Stimulated activated CD8-positive, alpha-beta memory T cell treated with anti-CD3 and anti-CD28 coated beads, Interleukin-15, amount 100 ng/mL, for 24 hours (primary cell): Measurements from ENCODE around the gene ATRIP.
A peak's percentile ranks its signal among the peaks of the same experiment; 100 is the strongest.
"Not testable (repeated sequence)": the region's sequence is repeated elsewhere in the genome, so short reads cannot be mapped to it uniquely, and the experiment has no call there.

Experiments used
- DNase-seq: peaks from one replicate; pipeline ENCODE4 v3.0.0-alpha.2; 2020; ENCODE audit warnings: low read depth

ATRIP gene

DNA sequence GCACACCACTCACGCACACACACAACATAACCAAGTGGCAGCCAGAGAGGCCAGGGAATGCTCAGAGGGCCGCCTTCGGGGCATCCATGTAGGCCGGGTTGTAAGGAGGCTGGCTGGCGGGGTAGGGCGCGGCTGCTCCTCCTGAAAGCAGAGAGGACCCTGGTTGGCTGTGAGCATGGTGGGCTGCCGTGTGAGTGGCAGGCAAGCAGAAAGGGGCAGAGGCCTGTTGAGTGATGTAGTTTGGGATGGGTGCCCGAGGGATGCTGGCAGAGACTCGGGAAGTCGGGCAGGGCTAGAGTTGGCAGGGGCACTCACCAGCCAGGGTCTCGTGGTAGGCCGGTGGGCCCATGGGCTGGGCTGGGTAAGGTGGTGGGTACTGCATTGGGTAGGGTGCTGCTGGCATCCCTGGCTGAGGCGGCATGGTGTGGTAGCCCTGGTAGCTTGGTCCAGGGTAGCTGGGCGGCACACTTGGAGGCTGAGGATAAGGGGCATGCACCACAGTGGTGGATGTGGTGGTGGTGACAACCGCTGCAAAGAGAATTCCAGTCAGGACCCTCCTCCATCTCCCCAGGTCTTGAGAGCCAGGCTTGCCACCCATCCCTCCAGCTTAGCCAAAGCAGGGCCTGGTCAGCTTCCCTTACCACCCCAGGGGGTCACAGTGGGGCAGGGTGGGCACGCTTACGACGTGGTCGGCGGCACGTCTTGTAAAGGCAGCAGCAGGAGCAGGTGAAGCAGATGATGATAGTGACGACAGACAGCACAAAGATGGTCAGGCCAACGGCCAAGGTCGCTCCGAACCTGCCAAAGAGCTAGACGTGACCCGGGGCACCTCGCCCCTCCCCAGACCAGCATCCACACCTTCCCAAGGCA is 22.7 kb downstream of the ATRIP start:
- DNase-seq: no peak

DNA sequence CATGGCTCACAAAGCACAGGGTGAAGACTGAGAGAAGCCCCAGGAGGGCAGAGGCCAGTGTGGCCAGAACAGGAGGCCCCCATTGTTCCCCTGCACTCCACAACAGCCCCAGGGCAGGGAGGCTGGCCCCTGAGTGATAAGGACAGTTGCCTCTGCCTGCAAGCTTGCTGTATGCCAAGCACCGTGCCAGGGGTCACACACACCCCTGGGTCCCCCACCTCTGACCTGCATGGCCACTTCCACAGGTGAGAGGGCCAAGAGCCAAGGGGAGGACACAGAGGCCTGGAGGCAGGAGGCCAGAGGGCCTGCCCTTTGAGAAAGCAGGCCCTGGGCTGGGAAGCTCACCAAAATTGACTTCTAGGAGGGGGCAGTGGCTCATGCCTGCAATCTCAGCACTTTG is 23.7 kb downstream of the ATRIP start:
- no peak for DNase-seq

DNA sequence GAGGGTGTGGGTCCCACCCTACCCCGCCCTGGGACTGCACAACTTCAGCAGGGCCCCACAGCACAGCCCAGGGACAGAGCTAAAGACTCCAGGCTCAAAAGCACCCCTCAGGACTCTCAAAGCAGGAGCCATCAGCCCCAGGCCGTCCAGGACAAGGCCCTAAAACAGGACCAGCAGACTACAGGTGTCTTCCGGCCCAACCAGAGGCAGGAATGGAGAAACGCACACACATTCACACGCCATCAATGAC is 26.1 kb downstream of the ATRIP start:
- DNase-seq: no peak

DNA sequence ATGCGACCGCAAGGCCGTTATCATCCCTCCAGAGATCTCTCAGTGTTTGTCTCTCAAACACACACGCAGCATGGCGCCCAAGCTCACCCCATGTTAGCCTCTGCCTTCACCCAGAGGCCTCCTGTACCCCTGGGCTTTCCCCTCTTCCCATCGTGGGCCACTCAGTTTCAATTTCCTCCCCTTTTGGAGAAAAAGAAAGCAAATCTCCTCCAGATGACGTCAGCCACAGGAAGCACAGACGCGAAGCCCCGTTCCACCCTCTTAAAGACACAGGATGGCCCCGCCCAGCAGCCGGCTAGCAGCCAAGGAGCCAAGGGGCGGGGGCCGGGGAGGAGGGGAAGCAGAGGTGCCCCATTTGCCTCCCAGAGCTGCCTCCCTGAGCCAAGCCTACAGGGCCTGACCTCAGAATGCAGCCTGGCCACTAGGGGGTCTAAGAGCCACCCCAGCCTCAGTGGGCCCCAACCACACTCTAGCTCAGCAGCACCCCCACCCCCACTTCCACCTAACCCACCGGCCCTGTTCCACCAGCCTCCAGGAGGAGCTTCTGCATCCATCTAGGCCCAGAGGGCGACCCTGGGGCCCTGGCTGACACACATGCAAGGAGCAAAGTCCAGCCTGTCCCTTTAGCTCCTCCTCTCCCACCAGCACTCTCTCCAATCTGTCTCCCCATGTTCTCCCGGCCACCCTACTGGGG is 26.5 kb downstream of the ATRIP start:
- DNase-seq: peak; percentile 74

DNA sequence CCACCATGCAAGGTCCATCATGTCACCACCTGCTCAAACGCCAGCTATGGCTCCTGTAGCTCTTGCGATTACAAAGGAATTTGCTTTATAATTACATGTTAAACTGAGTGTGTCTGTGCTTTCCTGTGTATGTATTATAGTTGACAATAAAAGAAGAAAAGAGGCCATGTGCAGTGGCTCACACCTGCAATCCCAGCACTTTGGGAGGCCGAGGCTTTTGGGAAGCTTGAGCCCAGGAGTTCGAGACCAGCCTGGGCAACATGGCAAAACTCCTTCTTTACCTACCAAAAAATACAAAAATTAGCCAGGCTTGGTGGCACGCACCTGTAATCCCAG is 27.0 kb downstream of the ATRIP start:
- DNase-seq: no peak

DNA sequence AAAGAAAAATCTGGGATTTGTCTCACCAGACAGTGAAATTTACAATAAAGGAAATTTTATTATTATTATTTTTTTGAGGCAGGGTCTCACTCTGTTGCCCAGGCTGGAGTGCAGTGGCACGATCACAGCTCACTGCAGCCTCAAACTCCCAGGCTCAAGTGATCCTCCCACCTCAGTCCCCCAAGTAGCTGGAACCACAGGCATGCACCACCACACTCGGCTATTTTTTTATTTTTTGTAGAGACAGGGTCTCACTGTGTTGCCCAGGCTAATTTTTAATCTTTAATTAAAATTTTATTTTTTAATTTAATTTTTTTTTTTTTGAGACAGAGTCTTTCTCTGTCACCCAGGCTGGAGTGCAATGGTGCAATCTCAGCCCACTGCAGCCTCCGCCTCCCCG is 27.5 kb downstream of the ATRIP start:
- not testable (repeated sequence) for DNase-seq

DNA sequence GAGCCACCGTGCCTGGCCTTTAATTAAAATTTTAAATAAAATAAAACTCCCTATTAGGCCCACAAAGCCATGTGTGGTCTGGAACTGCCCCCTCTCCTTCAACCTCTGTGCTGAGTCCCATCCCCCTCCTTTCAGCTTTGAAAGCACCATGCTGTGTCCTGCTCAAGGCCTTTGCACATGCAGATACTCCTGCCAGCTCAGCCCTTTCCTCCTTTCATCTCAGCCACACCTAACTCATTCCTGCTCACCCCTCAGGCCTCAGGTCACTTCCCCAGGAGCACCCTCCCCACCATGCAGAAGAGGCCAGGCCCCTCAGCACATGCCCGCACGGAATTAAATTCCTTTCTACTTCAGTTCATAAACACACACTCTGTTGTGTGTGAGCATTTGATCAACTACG is 28.1 kb downstream of the ATRIP start:
- no peak for DNase-seq

DNA sequence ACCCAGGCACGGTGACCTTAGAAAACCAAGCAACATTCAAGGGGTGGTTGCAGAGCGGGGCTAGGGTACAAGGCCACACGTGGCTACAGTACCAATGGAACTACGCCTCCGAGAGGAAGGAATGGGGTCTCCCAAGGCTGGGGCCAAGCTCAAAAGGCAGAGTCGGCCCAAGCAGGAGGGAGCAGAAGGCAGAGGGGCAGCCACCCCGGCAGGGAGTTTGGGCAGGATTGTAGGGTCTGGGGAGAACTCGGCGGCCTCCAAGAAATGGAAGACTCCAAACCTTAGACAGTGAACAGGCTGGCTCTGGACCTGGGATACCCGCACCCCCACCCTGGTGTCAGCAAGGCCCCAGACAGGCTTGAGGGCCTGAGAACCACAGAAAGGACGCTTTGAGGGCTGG is 28.7 kb downstream of the ATRIP start:
- DNase-seq: no peak

DNA sequence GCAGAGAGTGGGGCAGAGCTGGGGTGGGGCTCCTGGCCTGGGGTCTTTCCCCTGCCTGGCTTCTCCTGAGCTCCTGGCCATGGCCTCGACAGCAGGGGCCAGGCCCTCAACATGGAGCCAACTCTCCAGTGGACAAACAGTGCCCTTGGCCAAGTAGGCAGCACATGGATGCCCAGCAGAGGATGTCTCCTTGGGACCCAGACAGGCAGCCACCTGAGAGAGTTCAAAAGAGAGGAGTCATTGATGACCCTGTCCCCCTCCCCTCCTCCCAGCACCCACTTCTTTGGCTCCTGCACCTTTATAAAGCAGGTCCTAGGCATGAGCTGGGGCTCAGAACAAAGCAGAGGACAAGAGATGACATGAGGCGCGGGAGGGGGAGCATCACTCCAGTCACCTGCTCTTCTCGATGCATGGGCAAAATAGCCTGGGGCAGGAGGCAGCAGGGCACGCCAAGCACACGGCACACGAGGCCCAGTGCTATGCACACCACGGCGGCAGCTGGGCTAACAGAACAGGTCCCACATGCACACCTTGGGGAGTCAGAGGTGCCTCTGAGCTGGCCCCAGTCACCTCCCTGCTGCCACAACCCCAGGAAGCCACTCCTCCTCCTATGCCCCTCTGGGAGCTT is 30.0 kb downstream of the ATRIP start:
- DNase-seq: no peak

DNA sequence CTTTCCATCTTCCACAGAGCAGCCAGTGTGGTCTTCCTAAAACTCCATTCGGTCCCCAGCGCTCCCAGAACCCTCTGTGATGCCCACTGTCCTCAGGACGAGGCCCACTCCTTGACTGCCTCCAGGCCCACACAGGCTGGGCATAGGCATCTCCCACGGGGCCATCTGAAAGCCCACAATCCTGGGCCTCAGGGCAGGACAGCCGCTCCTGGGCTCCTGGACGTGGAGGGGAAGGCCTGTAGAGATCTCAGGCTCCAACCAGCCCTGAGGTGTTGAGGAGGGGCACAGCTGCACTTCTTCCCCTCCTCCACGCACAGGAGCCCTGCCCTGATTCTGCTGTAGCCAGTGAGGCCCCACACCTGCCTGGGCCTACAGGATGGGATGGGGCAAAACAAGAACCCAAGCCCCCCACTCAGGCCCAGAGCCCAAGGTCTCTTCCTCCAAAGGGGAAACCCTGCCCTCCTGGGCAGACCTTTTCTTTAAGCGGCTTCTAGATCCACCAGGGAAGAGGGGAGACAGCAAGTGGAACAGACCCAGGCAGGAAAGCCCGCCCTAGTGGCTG is 31.5 kb downstream of the ATRIP start:
- DNase-seq: no peak

DNA sequence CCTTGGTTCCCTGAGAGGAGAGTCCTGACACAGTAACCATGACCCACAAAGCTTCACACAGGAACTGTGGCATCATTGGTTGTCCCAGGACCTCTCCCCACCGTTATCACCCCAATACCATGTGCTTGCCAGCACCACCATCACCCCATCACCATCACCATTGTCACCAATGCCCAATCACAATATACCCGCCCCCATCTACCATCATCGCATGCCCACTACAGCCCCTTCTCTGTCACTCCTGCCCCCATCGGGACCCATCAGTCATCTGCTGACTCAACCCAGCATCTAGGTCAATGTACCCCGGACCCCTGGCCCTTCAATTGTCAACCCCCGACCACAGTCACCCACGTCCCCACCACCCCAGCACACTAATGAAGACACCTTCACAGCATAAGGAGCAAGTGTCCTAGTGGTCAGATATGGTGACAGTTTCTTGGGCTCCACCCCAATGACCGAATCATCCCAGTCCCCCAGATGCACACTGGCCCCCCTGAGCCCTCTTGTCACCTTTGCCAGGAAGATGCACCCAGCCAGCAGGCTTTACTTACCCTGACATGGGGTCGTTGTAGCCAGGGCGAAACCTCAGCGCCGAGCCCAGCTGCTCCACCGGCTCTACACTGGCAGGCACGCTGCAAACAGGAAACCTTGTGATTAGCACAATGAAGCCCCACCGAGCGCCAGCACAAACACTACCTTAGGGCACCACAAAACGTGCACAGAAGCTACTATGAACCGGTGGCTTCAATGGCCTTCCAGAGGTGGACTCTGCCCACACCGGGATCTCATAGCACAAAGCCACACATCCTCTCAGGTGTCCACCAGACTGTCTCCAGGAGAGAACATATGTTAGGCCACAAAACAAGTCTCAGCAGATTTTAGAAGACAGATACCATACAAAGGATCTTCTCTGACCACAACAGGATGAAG is 32.4 kb downstream of the ATRIP start:
- DNase-seq: no peak

DNA sequence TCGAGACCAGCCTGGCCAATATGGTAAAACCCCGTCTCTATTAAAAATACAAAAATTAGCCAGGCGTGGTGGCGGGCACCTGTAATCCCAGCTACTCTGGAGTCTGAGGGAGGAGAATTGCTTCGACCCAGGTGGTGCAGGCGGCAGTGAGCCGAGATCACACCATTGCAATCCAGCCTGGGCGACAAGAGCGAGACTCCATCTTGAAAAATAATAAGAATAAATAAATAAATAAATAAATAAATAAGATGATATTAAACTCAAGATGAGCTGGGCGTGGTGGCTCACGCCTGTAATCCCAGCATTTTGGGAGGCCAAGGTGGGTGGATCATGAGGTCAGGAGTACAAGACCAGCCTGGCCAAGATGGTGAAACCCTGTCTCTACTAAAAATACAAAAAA is 34.4 kb downstream of the ATRIP start:
- DNase-seq: not testable (repeated sequence)

DNA sequence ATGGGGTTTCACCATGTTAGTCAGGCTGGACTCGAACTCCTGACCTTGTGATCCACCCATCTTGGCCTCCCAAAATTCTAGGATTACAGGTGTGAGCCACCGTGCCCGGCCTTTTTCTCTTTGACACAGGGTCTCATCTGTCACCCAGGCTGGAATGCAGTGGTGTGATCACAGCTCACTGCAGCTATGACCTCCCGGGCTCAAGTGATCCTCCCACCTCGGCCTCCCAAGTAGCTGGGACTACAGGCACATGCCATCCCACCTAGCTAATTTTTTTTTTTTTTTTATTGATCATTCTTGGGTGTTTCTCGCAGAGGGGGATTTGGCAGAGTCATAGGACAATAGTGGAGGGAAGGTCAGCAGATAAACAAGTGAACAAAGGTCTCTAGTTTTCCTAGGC is 36.3 kb downstream of the ATRIP start:
- not testable (repeated sequence) for DNase-seq

DNA sequence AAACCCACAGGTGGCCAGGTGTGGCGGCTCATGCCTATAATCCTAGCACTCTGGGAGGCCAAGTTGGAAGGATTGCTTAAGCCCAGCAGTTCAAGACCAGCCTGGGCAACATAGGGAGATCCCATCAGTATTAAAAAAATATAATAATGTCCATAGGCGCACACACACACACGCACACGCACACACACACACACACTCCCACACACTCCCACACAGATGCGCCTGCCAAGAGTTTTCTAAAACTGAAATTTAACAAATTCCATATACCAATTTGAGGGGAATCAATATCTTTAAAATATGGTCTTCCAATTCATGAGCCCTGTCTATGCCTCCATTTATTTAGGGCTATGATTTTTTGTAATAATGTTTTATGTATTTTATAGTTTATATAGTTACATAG is 40.4 kb downstream of the ATRIP start:
- no peak for DNase-seq

DNA sequence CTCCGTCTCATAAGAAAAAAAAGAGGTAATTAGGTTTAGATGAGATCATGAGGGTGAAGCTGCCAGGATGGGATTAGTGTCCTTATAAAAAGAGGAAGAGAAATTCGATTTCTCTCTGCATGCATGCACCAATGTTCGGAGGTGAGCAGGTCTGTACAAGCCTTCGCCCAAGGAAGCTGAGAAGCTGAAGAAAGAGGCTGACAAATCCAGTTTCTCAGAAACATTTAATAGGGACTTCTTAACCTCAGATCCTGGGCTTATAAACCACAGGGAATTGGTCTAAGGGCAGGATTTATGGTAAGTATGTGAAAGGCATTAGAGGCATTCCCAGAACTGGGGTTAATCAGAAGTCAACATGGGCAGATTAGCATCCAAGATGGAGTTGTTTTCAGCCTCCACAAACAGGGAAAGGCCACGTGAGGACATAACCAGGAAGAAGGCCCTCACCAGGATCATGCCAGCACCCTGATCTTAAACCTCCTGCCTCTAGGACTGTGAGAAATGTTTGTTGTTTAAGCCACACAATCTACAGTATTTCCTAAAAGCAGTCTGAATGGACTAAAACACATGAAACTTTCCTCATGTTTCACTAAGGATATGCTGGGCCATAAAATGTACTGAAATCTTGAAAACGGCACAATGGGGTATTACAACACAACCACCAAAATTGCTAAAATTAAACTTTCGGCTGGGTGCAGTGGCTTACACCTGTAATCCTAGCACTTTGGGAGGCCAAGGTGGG is 46.1 kb downstream of the ATRIP start:
- DNase-seq: no peak

DNA sequence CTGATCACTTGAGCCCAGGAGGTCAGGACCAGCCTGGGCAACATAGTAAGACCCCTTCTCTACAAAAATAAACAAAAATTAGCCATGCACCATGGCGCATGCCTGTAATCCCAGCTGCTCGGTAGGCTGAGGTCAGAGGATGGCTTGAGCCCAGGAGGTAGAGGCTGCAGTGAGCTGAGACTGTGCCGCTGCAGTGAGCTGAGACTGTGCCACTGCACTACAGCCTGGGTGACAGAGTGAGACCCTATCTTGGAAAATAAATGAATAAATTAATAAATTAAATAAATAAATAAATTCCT is 46.6 kb downstream of the ATRIP start:
- no peak for DNase-seq

DNA sequence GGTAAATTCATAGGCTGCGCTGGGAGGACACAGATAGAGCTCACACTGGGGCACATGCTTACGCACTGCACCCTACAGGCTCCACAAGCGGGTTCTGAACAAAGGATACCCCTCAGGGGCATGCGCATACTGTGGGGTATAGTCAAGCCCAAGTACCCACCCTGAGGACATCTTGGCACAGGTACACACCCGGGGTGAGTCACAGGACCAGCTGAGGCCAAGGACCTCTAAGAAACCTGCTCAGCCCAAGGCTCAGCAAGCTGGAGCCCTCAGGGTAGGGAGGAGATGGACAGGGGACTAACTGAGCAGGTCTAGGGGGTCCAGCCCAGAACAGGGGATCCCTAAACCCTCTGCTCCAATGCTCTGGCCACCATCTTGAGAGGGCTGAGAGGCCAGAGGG is 54.1 kb downstream of the ATRIP start:
- DNase-seq: no peak

DNA sequence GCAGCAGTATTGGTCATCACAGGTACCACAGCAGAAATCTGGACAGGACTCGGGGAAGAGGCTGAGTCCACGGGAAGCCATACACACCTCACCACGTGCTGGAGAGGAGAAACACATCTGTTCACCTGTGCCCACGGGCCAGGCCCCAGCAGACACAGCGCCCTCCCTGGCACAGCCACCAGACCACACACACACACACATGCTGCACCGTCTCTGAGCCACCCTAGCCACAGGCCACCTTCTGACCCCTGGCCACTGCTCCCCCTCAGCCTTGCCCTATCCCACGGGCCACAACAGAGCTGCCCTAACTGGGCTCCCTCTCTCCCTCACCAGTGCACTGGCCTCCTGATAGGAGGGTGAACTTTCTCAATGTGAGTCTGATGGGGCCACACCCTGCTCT is 54.7 kb downstream of the ATRIP start:
- DNase-seq: no peak

DNA sequence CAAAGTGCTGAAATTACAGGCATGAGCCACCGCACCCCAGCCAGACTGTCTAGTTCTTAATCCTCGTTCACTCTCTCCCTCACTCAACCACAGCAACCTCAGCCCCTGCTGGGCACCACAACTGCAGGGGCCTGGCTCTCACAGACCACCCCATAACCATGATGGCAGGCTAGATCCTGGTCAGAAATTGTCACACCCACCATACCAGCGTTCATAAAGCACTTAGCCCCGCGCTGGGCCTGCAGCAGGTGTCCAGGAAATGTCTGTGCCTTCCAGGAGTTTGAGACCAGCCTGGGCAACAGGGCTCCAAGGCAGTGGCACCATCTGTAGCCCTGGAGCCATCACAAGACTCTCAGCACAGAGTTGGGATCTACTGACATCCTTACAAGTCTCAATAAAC is 55.6 kb downstream of the ATRIP start:
- no peak for DNase-seq

DNA sequence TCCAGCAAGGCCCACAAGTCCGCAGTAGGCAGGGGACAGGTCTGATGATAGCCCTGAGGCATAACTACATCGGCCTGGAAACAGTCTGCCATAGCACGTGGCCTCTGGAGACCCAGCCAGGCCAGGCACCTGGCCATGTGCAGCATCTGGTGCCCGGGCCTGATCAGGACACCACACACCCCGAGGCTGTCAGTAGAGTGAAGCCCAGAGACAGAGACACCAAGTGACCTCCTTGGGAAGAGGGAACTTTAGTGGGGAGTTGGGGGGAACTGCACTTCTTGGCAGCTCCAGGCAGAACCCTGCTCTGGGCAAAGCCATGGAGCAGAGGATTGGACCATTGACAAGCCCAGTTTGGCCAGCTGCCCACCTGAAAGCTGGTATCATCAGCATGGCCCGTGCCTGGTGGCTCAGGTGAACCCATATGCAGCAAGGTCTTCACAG is 56.2 kb downstream of the ATRIP start:
- DNase-seq: no peak

DNA sequence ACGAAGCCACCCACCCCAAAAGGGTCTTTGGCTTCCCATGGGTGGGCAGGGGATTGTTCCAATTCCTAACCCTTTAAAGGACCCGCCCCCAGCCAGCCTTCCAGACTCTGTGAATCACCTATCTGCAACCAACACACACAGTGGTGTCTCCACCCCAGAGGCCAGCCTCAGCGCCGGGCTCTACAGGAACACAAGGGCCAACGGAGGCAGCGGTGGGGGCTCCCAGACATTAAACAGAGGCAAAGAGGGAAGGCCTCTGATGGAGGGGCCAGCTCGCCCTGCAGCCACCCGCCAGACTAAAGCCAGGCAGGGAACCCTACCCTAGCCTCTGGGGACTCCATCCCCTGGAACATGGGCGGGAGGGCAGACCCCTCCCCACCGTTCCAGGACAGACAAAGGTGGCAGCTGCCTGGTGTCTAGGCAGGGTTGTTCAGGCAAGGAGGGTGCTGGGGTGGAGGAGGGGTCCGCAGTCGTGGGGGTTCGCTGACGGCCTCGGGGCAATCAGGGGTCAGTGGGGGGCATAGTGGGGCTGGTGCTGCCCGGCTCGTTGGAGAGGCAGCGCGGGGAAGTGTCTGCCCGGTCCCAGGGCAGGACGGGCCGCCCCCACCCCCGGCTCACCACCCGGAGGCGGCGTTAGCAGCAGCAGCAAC is 57.0 kb downstream of the ATRIP start:
- no peak for DNase-seq
